HG03460 (cell line): Measurements from ENCODE around the gene MCCC2.
"Not testable (repeated sequence)": the region's sequence is repeated elsewhere in the genome, so short reads cannot be mapped to it uniquely, and the experiment has no call there.

ENCODE experiments used
- ATAC-seq: cut with Tn5 transposase; IDR thresholded peaks from one replicate; pipeline ENCODE4 v1.9.1; 2021; ENCODE audit not compliant: unreplicated experiment

Gene MCCC2

GRCh38 chr5:71586941-71587765 lies at the start of gene MCCC2:
TSS of gene MCCC2 (plus strand) at chr5:71587340. CDS start at chr5:71587426, 86 bp downstream.
- ATAC-seq, result peak; percentile 98

- no peak for ATAC-seq
Measured at GRCh38 chr5:71537687-71538086, 49.5 kb upstream of the MCCC2 start.

GRCh38 chr5:71550885-71551284 lies 36.3 kb upstream of the MCCC2 start:
- not testable (repeated sequence) for ATAC-seq

DNA sequence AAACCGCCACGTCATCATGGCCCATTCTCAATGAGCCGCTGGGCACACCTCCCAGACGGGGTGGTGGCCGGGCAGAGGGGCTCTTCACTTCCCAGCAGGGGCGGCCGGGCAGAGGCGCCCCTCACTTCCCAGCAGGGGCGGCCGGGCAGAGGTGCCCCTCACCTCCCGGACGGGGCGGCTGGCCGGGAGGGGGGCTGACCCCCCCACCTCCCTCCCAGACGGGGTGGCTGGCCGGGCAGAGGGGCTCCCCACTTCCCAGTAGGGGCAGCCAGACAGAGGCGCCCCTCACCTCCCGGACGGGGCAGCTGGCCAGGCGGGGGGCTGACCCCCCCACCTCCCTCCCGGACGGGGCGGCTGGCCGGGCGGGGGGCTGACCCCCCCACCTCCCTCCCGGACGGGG lies 35.6 kb upstream of the MCCC2 start:
- ATAC-seq, result not testable (repeated sequence)

GRCh38 chr5:71552026-71552749 lies 35.0 kb upstream of the MCCC2 start:
- not testable (repeated sequence) for ATAC-seq

GRCh38 chr5:71563161-71563560 lies 24.0 kb upstream of the MCCC2 start:
- ATAC-seq, result no peak

DNA sequence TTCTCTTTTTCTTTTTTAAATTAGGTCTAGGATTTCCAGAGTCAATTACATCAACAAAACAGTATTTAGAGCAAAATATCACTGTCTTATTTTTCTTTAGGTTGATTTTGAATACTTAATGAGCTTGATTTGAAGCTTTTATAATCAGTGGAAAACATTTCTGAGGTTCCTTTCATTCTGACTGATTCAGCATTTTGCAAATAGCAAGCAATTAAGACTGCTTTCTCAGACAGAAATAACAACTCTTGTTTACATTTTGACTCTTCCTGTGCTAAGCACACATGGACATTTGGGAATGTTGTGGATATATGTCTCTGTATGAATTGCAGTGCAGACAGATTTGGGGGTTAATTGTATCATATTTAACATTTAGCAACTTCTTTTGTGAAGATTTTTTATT lies 22.2 kb upstream of the MCCC2 start:
- no peak for ATAC-seq

DNA sequence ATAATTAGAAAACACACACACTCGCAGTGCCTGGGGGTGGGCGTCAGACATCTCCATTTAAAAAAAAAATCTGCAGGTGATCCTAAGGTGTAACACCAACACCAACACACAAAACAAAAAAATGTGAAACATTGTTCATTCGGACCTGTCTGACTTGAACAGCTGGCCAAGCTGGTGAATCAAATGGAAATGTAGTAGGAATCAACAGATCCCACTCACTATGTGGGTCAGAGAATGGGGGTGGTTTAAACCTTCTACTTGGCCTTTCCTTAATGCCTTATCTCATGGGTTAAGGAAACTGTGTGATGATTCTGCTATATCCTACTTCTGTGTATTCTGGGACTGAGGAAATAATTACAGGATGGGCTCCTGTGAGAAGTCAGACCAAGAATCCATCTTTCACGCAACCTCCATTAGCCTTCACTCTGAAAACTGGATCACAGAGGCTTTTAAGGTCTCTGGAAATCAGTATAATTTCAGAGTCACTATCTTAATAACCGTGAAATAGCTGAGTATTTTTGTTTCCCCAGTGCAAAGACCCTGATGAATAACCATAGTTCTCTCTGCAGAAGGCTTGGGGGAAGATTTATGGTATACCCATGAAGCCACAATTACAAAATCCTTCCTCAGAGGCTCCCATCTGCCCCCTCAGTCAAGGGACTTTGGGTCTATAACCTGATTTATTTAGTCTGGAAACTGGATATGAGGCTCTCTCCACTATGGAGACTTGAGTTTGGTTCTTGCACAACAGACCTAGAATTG lies 17.2 kb upstream of the MCCC2 start:
- ATAC-seq, result no peak

DNA sequence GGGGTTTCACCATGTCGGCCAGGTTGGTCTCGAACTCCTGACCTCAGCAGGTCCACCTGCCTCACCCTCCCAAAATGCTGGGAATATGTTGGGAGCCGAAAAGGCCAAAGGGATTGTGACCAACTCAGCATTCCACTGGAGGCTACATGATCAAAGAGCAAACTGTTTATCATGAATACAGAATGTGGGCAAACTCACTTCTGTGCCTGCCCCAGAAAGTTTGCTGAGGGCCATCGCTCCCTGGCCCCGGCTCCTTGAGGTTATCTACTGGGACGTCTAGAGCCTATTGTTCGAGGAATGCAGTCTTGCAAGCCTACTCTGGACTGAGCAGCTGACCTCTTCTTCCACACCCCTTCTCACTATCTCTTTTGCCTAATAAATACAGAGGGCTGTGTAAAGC lies 15.3 kb upstream of the MCCC2 start:
- not testable (repeated sequence) for ATAC-seq

DNA sequence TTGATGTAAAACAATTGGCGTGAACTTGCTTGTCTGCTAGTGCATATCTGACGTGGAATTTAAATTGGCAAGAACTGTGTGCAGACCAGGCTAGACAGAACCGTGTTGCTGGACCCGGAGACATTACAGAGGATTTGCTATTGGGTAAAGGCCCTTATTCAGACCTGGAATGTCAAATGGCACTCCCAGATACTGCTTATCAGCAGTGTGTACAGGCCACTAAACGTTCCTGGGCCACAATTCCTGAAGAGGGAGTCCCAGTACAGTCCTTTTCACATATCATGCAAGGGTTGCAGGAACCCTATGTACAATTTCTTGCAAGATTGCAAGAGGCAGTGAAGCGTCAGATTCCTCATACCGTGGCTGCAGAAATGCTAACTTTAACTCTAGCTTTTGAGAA lies 13.5 kb upstream of the MCCC2 start:
- ATAC-seq, result no peak

DNA sequence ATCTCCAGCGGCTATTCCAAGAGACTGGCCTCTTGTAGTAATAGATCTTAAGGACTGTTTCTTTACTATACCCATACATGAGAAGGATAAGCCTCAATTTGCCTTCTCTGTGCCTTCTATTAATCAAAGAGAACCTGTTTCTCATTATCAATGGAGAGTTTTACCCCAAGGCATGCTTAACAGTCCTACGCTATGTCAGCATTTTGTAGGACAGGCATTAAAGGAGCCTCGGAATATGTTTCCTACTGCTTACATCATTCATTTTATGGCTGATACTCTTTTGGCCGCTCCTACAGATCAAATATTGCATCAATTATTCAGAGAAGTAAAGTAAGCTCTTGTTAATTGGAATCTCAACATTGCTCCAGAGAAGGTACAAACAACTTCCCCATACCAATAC lies 11.6 kb upstream of the MCCC2 start:
- not testable (repeated sequence) for ATAC-seq

- ATAC-seq, result no peak
Measured at GRCh38 chr5:71576241-71576640, 10.9 kb upstream of the MCCC2 start.

- ATAC-seq, result not testable (repeated sequence)
Measured at GRCh38 chr5:71577839-71578238, 9.3 kb upstream of the MCCC2 start.

GRCh38 chr5:71582945-71583584 lies 4.1 kb upstream of the MCCC2 start:
- ATAC-seq, result no peak

GRCh38 chr5:71586052-71586940 lies 844 bp upstream of the MCCC2 start:
- no peak for ATAC-seq

DNA sequence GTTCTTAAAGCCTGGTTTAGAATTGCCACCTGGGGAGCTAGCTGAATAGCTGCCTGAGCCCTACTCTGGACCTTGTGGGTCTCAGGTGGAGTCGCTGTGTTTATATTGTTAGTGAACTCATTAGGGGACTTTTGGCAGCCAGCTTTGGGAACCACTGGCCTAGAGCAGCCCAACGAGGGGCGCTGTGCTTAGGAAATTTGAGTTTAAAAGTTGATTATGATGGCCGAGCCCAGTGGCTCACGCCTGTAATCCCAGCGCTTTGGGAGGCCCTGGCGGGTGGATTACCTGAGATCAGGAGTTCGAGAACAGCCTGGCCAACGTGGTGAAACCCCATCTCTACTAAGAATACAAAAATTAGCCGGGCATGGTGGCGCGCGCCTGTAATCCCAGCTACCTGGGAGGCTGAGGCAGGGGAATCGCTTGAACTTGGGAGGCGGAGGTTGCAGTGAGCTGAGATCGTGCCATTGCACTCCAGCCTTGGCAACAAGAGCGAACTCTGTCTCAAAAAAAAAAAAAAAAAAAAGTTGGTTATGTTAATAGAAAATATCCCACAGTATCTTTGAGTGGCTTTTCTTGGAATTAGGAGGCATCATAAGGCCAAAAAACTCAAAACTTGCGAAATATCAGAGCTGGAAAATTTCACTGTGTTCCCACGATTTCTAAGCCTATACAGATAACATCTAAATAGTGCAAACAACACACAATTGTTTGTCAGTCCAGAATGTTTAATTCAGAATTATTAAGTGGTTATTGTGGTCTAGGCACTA lies 809 bp downstream of the MCCC2 start:
- no peak for ATAC-seq

DNA sequence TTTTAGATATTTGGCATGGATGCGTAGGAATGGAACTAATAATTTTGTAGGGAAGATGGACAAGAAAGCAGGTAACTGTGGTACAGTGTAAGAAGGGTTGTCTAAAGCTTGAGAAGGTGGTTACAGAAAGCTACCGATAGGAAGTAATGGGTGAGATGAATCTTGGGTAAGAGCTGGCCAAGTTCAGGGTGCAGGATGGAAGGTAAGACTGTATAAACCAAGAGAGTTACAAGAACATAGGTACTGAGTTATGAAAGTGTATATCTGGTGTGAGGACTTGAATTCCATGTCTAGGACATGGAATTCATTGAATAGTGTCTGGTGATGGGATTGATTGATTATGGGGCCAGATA lies 1.4 kb downstream of the MCCC2 start:
- no peak for ATAC-seq

DNA sequence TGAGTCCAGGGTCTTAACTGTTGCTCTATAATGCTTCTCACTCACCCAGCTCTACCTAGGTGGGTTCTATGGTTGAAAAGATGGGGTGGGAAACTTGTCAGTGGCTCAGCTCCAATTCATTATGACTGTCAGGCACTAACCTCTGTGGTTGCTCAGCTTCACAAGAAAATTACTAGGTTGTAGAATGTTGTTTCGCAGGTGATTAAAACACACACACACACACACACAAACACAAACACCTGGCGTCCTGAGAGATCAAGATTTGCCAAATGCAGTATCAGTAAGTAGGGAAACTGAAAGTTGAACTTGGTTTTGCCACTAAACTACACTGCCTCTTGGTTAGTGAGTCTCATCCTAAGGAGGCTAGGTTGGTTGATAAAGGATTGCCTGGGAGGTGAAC lies 2.8 kb downstream of the MCCC2 start:
- ATAC-seq, result no peak

DNA sequence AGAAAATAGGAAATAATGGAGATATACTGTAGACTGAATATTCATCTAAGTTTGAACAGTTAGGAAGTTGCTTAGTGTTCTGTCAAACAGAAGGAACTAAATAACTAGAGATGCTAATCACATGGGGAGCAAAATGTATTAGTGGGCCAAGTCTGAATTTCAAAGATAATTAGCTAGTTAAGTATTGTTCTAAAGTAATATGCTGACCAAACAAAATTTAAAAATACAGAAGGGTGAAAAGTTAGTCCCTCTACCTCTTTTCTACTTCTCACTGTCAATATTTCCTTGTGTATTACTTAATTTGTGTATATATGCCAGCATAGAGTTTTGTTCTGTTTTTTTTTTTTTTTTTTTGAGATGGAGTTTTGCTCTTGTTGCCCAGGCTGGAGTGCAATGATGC lies 4.0 kb downstream of the MCCC2 start:
- no peak for ATAC-seq
